Spleen (tissue), 11 donors: ENCODE measurements around the gene DNM1. TPM values are rescaled to one million over a fixed set of nuclear protein-coding genes. Genes with fewer than 3 reads are reported as not detected.

ENCODE experiments used
- DNase-seq: peaks from one replicate; pipeline ENCODE4 v3.0.0-alpha.2; 2020
- H3K27ac ChIP-seq, 8 donors: fragments of 200-600 bp; sonication (generic) in 7 of 8; 1 replicate in 4 of 8; 2 replicates in 4 of 8; pipeline versions ENCODE4 v1.5.0 to v1.8.0; 2016 to 2021; ENCODE audit warnings: inconsistent platforms in 4 of 8, mild to moderate bottlenecking in 4 of 8, moderate library complexity in 1 of 8
- H3K27me3 ChIP-seq, 7 donors: fragments of 200-600 bp; sonication (generic) in 6 of 7; replicated peaks in 1 of 7; 1 replicate in 4 of 7; 2 replicates in 3 of 7; pipeline versions ENCODE4 v1.5.0 to v1.8.0; 2016 to 2021; ENCODE audit warnings: inconsistent platforms in 3 of 7, mild to moderate bottlenecking in 1 of 7
- H3K36me3 ChIP-seq, 6 donors: fragments of 200-600 bp; sonication (generic) in 5 of 6; 1 replicate in 4 of 6; 2 replicates in 2 of 6; pipeline versions ENCODE4 v1.5.0 to v1.8.0; 2016 to 2021; ENCODE audit warnings: inconsistent platforms in 2 of 6
- H3K4me1 ChIP-seq, 6 donors: fragments of 200-600 bp; sonication (generic) in 5 of 6; 1 replicate in 3 of 6; 2 replicates in 3 of 6; pipeline versions ENCODE4 v1.5.0 to v1.8.0; 2016 to 2021; ENCODE audit warnings: inconsistent platforms in 3 of 6
- H3K4me3 ChIP-seq, 8 donors: fragments of 200-600 bp; sonication (generic) in 7 of 8; 1 replicate in 4 of 8; 2 replicates in 4 of 8; pipeline versions ENCODE4 v1.5.0 to v1.8.0; 2016 to 2021; ENCODE audit warnings: inconsistent platforms in 4 of 8, mild to moderate bottlenecking in 4 of 8, moderate library complexity in 2 of 8
- H3K9me3 ChIP-seq, 8 donors: fragments of 200-600 bp; sonication (generic) in 7 of 8; 1 replicate in 4 of 8; 2 replicates in 4 of 8; pipeline versions ENCODE4 v1.5.0 to v1.8.0; 2016 to 2021; ENCODE audit warnings: inconsistent platforms in 4 of 8
- POLR2A ChIP-seq, 3 donors: fragments of 450-650 bp; IDR thresholded peaks; one replicate each; pipeline ENCODE4 v1.5.1; 2017; ENCODE audit warnings: antibody characterized with exemption in 3 of 3, mild to moderate bottlenecking in 1 of 3
- POLR2AphosphoS5 ChIP-seq, 3 donors: sonication (generic); formaldehyde crosslinking; IDR thresholded peaks; one replicate each; pipeline ENCODE4 v1.5.1; 2017; ENCODE audit warnings: antibody characterized with exemption in 3 of 3
- WGBS, 5 donors: extraction: QIAGEN DNeasy Blood & Tissue Kit in 3 of 5; methylation state at CpG; one replicate each; pipeline versions ENCODE4 v1.1.5 to v1.1.7; 2013 to 2018; 5-methylcytosine and 5-hydroxymethylcytosine counted together
- intact Hi-C: fragments of 100-400 bp; cut with DNase I; formaldehyde crosslinking; loops from one replicate; pipeline ENCODE4 v1.15.0; 2023; ENCODE audit warnings: low total_unique reads
- polyA plus RNA-seq, 3 donors: library from polyadenylated mRNA; stranded (reverse); fragments of 200-250 nt; gene quantifications; one replicate each; pipeline ENCODE4 v1.2.1, GENCODE V29; 2013
- total RNA-seq, 7 donors: library from RNA; depleted of rRNA in 3 of 7; stranded (reverse); fragments of >200 nt in 3 of 7; fragmentation: NEBNext Ultra II Directional in 4 of 7; extraction: Animal tissue kit (Norgen Biotek cat#: 25700) in 4 of 7; gene quantifications; one replicate each; pipeline versions ENCODE4 v1.1.0 to v1.2.1, GENCODE V29; 2016 to 2021
- TF ChIP-seq, protein P1 (sequence below), 11 experiments: fragments of 200-600 bp in 7 of 11; fragments of 450-650 bp in 4 of 11; sonication (generic) in 4 of 11; IDR thresholded peaks in 8 of 11; conservative IDR thresholded peaks in 3 of 11; 1 replicate in 7 of 11; 2 replicates in 4 of 11; pipeline versions ENCODE4 v1.4.0 to v1.8.0; 2016 to 2021; ENCODE audit warnings: antibody characterized with exemption in 11 of 11, inconsistent platforms in 4 of 11, mild to moderate bottlenecking in 1 of 11
- donor health status: healthy with polysubstance abuse.
- donor health status: DM: no; HTN: no; CAD: no; lungs with moderate emphysema.
- donor health status: DM: no; HTN: no; CAD: no.
- donor health status: Bipolar disorder and iron deficiency.
- donor health status: healthy.
- donor health status: DM: no; HTN: no; CAD: no.
- donor health status: DM: yes; HTN: yes; CAD: no.

The DNM1 gene
- total and polyA plus RNA-seq, 10 donors = 0.42 to 3.6 (median 1.6) TPM

- Histone ChIP-seq H3K9me3 (no peaks in the 10 kb centered on the region), H3K27me3 (peaks cover 0 to 10% (median 0%) of the 10 kb centered on the region in 7 donors), H3K36me3 (no peaks in the 10 kb centered on the region), H3K4me3 (no peak overlapping the region), H3K27ac (no peak overlapping the region), H3K4me1 (peaks cover 0 to 18% (median 16%) of the 10 kb centered on the region in 6 donors)
- no peak for TF ChIP-seq POLR2A (IDR thresholded peaks at IDR 0.05)
- TF ChIP-seq POLR2AphosphoS5 (IDR thresholded peaks at IDR 0.05) = no peak
- TF ChIP-seq, protein P1, sequence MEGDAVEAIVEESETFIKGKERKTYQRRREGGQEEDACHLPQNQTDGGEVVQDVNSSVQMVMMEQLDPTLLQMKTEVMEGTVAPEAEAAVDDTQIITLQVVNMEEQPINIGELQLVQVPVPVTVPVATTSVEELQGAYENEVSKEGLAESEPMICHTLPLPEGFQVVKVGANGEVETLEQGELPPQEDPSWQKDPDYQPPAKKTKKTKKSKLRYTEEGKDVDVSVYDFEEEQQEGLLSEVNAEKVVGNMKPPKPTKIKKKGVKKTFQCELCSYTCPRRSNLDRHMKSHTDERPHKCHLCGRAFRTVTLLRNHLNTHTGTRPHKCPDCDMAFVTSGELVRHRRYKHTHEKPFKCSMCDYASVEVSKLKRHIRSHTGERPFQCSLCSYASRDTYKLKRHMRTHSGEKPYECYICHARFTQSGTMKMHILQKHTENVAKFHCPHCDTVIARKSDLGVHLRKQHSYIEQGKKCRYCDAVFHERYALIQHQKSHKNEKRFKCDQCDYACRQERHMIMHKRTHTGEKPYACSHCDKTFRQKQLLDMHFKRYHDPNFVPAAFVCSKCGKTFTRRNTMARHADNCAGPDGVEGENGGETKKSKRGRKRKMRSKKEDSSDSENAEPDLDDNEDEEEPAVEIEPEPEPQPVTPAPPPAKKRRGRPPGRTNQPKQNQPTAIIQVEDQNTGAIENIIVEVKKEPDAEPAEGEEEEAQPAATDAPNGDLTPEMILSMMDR (IDR thresholded peaks at IDR 0.05 in 8 of 11, conservative IDR thresholded peaks at IDR 0.05 in 3 of 11) = no peak
- intact Hi-C loops = no loop called here
- no peak for DNase-seq
- 77 to 89% (median 82%) methylated on average over 17 to 21 of the region's 21 CpGs for WGBS, 5 donors
These were observed 11.7 kb downstream of the DNM1 start for GRCh38 chr9:128214571-128215490.

DNA sequence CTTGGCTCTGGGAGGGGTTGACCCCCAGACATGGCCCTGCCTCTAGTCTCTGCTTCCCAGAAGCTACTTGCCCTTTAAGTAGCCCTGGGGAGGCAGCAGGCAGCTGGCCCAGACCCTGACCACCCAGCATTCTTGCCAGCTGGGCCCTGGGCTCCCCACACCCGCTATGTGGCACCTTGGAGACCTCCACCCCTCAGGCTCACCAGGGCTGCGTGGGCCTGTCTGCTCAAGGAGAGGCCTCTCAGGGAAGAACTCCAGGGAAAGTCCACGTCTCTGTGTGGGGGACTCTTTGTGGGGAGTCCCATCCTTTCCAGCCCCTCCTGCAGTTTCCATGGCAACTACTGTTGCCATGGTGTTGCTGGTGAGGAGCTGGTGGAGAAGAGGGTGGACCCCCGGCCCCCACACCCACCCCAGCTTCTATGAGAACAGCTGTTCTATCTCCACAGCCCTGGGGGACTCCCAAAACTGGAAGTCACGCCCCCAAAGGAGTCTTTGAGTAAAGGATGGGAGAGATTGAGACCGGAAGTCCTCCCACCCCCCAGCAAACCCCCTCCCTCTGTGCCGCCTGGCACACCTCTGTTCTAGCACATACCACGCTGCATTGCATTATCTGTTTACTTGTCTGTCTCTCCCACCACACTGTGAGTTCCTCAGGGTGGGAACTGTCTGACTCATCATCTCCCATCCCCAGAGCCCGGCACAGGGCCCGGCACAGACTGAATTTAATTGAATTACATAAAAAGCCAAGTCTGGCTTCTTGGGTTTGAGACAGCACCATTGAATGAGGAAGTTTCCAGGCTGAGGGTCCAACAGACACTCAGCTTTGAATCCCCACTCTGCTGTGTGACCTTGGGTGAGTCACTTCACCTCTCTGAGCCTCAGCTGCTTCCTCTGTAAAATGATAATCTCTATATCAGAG, 12.6 kb downstream of the DNM1 start:
- WGBS, 5 donors = 63 to 75% (median 70%) methylated on average over 8 to 10 of the region's 10 CpGs
- intact Hi-C loops = no loop called here
- DNase-seq = no peak
- H3K9me3 ChIP-seq = no peaks in the 10 kb centered on the region
- H3K36me3 ChIP-seq = no peaks in the 10 kb centered on the region
- peaks cover 0 to 18% (median 16%) of the 10 kb centered on the region in 6 donors for H3K4me1 ChIP-seq
- H3K4me3 ChIP-seq = no peak overlapping the region
- TF ChIP-seq, protein P1 (IDR thresholded peaks at IDR 0.05 in 8 of 11, conservative IDR thresholded peaks at IDR 0.05 in 3 of 11) = no peak
- TF ChIP-seq POLR2AphosphoS5 (IDR thresholded peaks at IDR 0.05) (no peak), POLR2A (IDR thresholded peaks at IDR 0.05) (no peak)
- peaks cover 0 to 10% (median 0%) of the 10 kb centered on the region in 7 donors for H3K27me3 ChIP-seq
- H3K27ac ChIP-seq = no peak overlapping the region

DNA sequence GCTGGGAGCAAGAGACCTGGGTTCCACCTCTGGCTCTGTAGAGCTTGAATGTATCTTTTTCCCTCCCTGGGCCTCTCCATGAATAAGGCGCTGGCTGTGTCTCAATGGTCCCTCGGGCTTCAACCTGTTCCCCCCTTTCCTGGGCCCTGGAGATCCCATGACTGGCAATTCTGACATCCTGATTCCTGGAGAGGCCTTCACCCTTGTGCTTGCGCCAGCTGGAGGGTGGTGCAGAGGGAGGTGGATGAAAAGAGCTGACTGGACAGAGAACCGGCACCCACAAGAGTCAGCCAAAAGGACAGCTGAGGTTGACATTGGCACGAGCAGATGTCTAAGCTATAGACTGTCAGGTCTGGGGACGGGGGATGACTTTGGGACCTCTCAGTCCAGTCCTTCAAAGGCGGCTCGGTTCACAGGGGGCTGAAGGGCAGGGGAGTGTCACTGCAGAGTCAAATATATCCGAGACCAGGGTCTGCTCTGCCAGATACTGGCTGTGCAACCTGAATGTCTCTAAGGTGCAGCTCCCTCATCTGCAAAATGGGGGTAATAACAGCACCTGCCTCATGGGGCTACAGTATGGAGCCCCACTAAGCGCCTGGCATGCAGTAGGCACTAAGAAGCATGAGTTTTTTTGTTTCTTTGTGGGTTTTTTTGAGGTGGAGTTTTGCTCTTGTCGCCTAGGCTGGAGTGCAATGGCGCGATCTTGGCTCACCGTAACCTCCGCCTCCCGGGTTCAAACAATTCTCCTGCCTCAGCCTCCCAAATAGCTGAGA, 13.8 kb downstream of the DNM1 start:
- DNase-seq = no peak
- TF ChIP-seq, protein P1 (IDR thresholded peaks at IDR 0.05 in 8 of 11, conservative IDR thresholded peaks at IDR 0.05 in 3 of 11) = no peak
- no peak for TF ChIP-seq POLR2A (IDR thresholded peaks at IDR 0.05)
- no peak for TF ChIP-seq POLR2AphosphoS5 (IDR thresholded peaks at IDR 0.05)
- Histone ChIP-seq H3K27ac (no peak overlapping the region), H3K4me3 (no peak overlapping the region), H3K27me3 (peaks cover 0 to 5% (median 0%) of the 10 kb centered on the region in 7 donors), H3K4me1 (peaks cover 0 to 18% (median 16%) of the 10 kb centered on the region in 6 donors), H3K9me3 (no peaks in the 10 kb centered on the region), H3K36me3 (no peaks in the 10 kb centered on the region)
- intact Hi-C loops = no loop called here
- WGBS, 5 donors = 85 to 91% (median 90%) methylated on average over 14 to 16 of the region's 16 CpGs
